DND-41 (cell line): ENCODE results near the gene PACS2.

Experiments
- ATAC-seq: fragments of 200-7000 bp; cut with Tn5 transposase; 3 replicates; pipeline ENCODE4 v1.9.1; 2021; ENCODE audit warnings: low read depth; ENCODE audit not compliant: insufficient read depth
- DNase-seq: peaks from one replicate; pipeline ENCODE4 v3.0.0-alpha.2; 2020
- H2AFZ ChIP-seq: 2 replicates; pipeline ENCODE4 v1.6.0; 2012; ENCODE audit warnings: low read depth, low read length
- H3K27ac ChIP-seq: 2 replicates; pipeline ENCODE4 v1.5.1; 2012; ENCODE audit warnings: low read length, inconsistent platforms
- H3K27me3 ChIP-seq: fragments of 200-600 bp; sonication (generic); 2 replicates; pipeline ENCODE4 v1.6.0; 2012; ENCODE audit warnings: low read length, mild to moderate bottlenecking, inconsistent platforms; ENCODE audit not compliant: insufficient read depth, poor library complexity
- H3K36me3 ChIP-seq: 2 replicates; pipeline ENCODE4 v1.5.1; 2012; ENCODE audit warnings: low read length, inconsistent platforms; ENCODE audit not compliant: insufficient read depth
- H3K4me1 ChIP-seq: 2 replicates; pipeline ENCODE4 v1.5.1; 2012; ENCODE audit warnings: mild to moderate bottlenecking, low read length; ENCODE audit not compliant: insufficient read depth
- H3K4me2 ChIP-seq: 2 replicates; pipeline ENCODE4 v1.6.0; 2012; ENCODE audit warnings: mild to moderate bottlenecking, moderate library complexity, low read length, inconsistent platforms; ENCODE audit not compliant: insufficient read depth
- H3K4me3 ChIP-seq, 2 experiments: fragments of 200-600 bp in 1 of 2; shearing (Covaris generic) in 1 of 2; 2 replicates each; pipeline ENCODE4 v1.5.1; 2012 to 2016; ENCODE audit warnings: inconsistent platforms in 2 of 2, low read length in 2 of 2, mild to moderate bottlenecking in 2 of 2, low read depth in 1 of 2, moderate library complexity in 1 of 2
- H3K79me2 ChIP-seq: 2 replicates; pipeline ENCODE4 v1.6.0; 2012; ENCODE audit warnings: low read length, inconsistent platforms; ENCODE audit not compliant: insufficient read depth
- H3K9ac ChIP-seq: 2 replicates; pipeline ENCODE4 v1.6.0; 2012; ENCODE audit warnings: low read depth, mild to moderate bottlenecking, inconsistent platforms, low read length, moderate library complexity
- H3K9me3 ChIP-seq: 2 replicates; pipeline ENCODE4 v1.5.1; 2012; ENCODE audit warnings: low read length, moderate library complexity, mild to moderate bottlenecking, inconsistent platforms; ENCODE audit not compliant: insufficient read depth, severe bottlenecking
- H4K20me1 ChIP-seq: 2 replicates; pipeline ENCODE4 v1.6.0; 2012; ENCODE audit warnings: low read length; ENCODE audit not compliant: insufficient read depth
- CTCF ChIP-seq: IDR thresholded peaks from 2 replicates; pipeline ENCODE4 v1.5.1; 2012; ENCODE audit warnings: borderline replicate concordance, low read length, moderate library complexity, mild to moderate bottlenecking; ENCODE audit not compliant: poor library complexity, severe bottlenecking; ENCODE audit errors: extremely low read depth
- EZH2 ChIP-seq: IDR thresholded peaks from 3 replicates; pipeline ENCODE4 v1.6.1; 2012; ENCODE audit warnings: borderline replicate concordance, low read depth, mild to moderate bottlenecking, moderate library complexity, low read length, inconsistent platforms; ENCODE audit not compliant: severe bottlenecking

Gene PACS2

GRCh38 chr14:105442125-105442524, 127.6 kb downstream of the PACS2 start:
- H3K4me2 ChIP-seq = no peak overlapping the region
- no peak for TF ChIP-seq EZH2
- TF ChIP-seq CTCF = no peak
- no peaks in the 10 kb centered on the region for H3K9me3 ChIP-seq
- H3K4me3 ChIP-seq = no peak overlapping the region
- H3K79me2 ChIP-seq = peaks cover 78% of the 10 kb centered on the region
- H3K27ac ChIP-seq = no peak overlapping the region
- peaks cover 80% of the 10 kb centered on the region for H4K20me1 ChIP-seq
- no peak overlapping the region for H3K9ac ChIP-seq
- no peaks in the 10 kb centered on the region for H3K27me3 ChIP-seq
- no peak for ATAC-seq
- H3K4me1 ChIP-seq = no peaks in the 10 kb centered on the region
- DNase-seq = no peak
- no peak overlapping the region for H2AFZ ChIP-seq
- H3K36me3 ChIP-seq = peaks cover 81% of the 10 kb centered on the region

- Histone ChIP-seq H3K79me2 (peaks cover 78% of the 10 kb centered on the region), H3K27ac (no peak overlapping the region), H4K20me1 (peaks cover 80% of the 10 kb centered on the region), H3K9me3 (no peaks in the 10 kb centered on the region), H3K4me1 (no peaks in the 10 kb centered on the region), H3K36me3 (peaks cover 78% of the 10 kb centered on the region), H3K27me3 (no peaks in the 10 kb centered on the region), H3K4me3 (no peak overlapping the region), H3K9ac (no peak overlapping the region), H2AFZ (no peak overlapping the region), H3K4me2 (no peak overlapping the region)
- TF ChIP-seq EZH2 (no peak), CTCF (no peak)
- ATAC-seq (no peak), DNase-seq (no peak)
Observed at GRCh38 chr14:105442834-105443233, 128.3 kb downstream of the PACS2 start.

- H3K36me3 ChIP-seq = peaks cover 77% of the 10 kb centered on the region
- TF ChIP-seq CTCF = no peak
- H3K79me2 ChIP-seq = peaks cover 70% of the 10 kb centered on the region
- no peak overlapping the region for H3K4me3 ChIP-seq
- H3K4me1 ChIP-seq = no peaks in the 10 kb centered on the region
- H3K9ac ChIP-seq = no peak overlapping the region
- peaks cover 80% of the 10 kb centered on the region for H4K20me1 ChIP-seq
- H3K4me2 ChIP-seq = no peak overlapping the region
- DNase-seq = no peak
- H3K9me3 ChIP-seq = no peaks in the 10 kb centered on the region
- H3K27ac ChIP-seq = no peak overlapping the region
- ATAC-seq = no peak
- H2AFZ ChIP-seq = no peak overlapping the region
- H3K27me3 ChIP-seq = no peaks in the 10 kb centered on the region
Observed at GRCh38 chr14:105444859-105445258, 130.3 kb downstream of the PACS2 start.

GRCh38 chr14:105445290-105445689, 130.7 kb downstream of the PACS2 start:
- no peak for ATAC-seq
- Histone ChIP-seq H3K27me3 (no peaks in the 10 kb centered on the region), H2AFZ (no peak overlapping the region), H3K4me3 (no peak overlapping the region), H4K20me1 (peaks cover 80% of the 10 kb centered on the region), H3K9me3 (no peaks in the 10 kb centered on the region), H3K79me2 (peaks cover 66% of the 10 kb centered on the region), H3K9ac (no peak overlapping the region), H3K4me2 (no peak overlapping the region), H3K27ac (no peak overlapping the region), H3K36me3 (peaks cover 77% of the 10 kb centered on the region), H3K4me1 (no peaks in the 10 kb centered on the region)
- no peak for DNase-seq
- TF ChIP-seq EZH2 (no peak), CTCF (no peak)
